NCI-H82 treated with DMSO at 0.1 percent for 48 hours (cell line): ENCODE results near the gene CKAP4.

Experiments
- DNase-seq: peaks from one replicate; lab custom pipeline; 2025; ENCODE audit not compliant: unreplicated experiment; lab: John Stamatoyannopoulos, UW

Gene CKAP4

DNA sequence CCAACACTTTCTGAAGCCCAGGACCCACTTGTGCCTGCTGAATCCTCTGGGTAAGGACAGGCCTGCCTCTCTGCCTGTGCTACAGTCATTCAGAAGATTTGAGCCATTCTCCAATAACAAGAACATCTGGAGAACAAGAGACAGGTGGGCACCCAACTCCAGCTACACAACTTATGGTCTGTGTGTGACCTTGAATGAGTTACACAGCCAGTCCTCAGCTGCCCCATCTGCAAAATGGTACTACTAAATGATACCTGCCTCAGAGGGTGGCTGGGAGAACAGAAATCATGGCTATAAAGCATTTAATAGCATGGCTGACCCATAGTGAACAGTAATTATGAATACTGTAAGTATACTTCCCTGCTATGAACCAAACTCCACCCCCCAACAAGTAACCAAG, 4.2 kb downstream of the CKAP4 start:
- DNase-seq = no peak

- DNase-seq = no peak
These were observed 7.0 kb downstream of the CKAP4 start for GRCh38 chr12:106240821-106241220.

- DNase-seq = no peak
These were observed 7.9 kb downstream of the CKAP4 start for GRCh38 chr12:106239951-106240335.

DNA sequence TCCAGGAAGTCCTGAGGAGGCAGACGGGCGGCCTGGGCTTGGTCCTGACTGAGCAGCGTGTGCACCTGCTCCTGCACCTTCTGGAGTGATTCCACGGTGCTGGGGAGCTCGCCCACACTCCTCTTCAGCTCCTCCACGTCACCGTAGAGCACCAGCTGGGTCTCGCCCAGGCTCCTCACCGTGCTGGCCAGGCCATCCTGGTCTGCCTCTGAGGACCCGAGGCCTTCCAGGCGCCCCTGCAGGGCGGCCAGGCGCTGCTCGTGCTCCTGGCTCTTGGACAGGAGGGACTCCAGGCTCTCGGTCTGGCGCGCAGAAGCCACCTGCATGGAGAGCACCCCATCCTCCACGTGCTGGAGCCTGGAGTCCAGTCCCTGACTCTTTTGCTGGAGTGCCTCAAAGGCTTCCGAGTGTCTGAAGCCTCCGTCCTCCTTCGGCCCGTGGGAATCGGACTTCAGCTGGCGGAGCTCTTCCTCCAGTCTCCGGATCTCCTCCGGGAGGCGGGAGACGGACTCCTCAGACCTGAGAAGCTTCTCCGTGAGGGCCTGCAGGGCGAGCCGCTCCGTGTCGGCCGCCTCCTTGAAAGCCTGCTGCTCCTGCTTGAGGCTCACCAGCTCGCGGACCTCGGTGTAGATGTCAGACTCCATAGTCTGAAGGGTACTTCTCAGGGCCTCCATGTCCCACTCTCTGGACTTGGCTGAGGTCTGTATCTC, 8.4 kb downstream of the CKAP4 start:
- DNase-seq = no peak

GRCh38 chr12:106238146-106238545, 9.7 kb downstream of the CKAP4 start:
- no peak for DNase-seq

- DNase-seq = no peak
These were observed 12.1 kb downstream of the CKAP4 start for GRCh38 chr12:106235770-106236169.

- DNase-seq = no peak
These were observed 13.4 kb downstream of the CKAP4 start for GRCh38 chr12:106234449-106234848.

GRCh38 chr12:106233011-106233410, 14.8 kb downstream of the CKAP4 start:
- DNase-seq = no peak

DNA sequence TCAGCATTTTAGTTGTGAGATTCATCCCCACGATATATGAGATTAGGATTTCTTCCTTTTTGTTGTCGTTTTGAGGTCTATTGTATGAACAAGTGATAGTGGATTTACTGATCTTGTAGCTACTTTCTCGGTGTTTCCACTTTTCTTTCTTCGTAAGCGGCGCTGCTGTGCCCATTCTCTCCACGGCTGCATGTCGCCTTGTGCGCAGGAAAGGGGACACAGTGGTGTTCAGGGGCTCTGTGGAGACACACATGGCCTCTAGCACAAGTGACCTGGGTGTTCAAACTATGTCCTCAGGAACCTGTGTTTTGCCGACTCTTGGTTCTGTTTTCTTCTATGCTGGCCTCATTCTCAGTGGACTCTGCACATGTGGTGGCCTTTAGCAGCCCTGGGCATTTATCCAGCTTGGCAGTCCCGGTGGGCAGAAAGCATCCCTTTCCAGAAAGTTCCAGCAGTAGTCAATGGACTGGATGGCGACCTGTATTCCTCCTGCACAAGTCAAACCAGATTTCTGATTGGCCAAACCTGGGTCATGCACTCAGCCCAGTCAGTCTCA, 18.7 kb downstream of the CKAP4 start:
- no peak for DNase-seq

DNA sequence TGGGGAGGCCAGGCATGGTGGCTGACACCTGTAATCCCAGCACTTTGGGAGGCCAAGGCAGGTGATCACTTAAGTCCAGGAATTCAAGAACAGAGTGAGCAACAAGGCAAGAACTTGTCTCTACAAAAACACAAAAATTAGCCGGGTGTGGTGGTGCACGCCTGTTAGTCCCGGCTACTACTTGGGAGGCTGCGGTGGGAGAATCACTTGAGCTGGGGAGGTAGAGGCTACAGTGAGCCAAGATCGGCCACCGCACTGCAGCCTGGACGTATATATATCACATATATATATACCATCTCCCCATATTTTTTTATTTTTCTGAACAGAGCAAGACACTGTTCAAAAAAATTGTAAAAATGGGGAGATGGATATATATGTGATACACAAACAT, 19.5 kb downstream of the CKAP4 start:
- DNase-seq = no peak

DNA sequence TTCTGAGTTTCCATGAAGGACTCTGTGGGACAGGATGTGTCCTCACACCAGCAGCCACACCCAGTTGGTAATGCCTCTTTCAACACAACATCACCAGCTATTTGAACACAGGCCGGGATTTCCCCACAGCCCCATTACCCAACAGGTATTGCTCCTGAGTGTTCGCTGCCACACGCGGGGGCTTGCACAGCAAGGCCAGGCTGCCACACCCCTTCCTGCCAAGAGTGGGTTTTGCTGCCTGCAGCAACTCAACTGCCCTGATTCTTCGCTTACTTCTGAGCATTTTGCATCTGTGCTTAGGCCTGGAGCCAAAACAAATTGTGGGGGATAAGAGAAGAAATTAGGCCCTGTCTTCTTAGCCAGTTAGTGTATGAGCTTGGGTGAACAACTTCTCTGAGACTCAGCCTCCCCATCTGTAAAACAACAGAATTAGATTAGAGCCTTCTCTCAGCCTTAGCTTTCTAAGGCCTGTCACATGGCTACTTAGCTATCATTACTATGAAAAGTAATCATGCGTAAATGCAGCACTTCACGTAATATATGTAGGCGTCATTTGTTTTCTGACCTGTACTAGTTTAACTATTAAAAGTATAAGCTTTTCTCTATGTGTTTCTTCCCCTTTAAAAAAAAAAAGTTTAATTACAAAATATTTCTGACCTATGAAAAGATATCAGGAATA, 20.0 kb downstream of the CKAP4 start:
- DNase-seq = no peak

DNA sequence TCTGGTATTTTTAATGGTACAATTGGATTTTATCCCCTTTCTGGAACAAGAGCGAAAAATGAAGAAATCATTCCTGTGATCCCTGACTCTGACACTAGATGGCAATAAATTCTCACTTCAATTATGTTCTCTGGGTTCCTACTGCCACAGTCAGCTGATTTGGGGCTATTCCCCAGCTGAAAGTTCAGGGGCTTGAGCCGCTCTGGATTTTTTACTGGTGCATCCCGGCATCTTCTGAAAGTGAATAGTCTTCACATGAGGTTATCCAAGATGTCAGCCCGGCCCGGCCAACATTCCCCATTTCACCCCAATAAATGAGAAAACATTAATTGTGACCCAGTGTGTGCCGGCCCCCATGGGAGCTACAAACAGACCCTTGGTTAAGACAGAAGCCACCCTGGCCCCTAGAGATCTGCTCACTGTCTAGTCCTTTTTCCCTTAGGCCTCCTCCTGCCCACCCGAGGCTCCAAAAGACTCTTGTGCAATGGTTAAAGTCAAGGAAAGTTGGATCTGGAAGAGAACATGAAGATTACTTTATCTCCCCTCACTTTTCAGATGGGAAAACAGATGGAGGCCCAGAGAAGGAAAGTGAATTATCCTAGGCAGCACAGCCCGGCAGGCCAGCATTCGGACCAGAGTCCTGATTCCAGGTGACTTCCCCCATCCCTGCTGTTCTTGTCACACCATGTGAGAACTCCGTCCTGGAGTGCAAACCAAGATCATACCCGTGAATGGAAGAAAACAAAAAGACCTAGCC, 20.8 kb downstream of the CKAP4 start:
- peak; percentile 72 for DNase-seq

DNA sequence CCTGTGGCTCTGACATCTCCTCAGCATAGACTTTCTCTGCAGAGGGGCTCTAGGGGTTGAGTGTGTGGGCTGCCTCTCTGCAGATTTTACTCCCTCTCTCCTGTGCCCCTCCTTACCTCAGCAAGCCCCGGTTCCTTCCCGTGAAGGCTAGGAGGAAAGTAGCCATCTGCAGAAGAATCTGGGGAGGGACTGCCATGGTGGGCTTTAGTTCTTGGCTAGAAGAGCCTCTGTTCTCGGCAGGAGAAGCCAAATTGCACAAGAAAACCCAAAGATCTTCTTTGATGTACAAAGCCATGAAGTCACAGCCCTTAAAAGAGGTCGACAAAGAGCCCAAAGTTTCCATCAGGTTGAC, 23.5 kb downstream of the CKAP4 start:
- DNase-seq = no peak

GRCh38 chr12:106223485-106224354, 24.1 kb downstream of the CKAP4 start:
- peak; percentile 15 for DNase-seq

DNA sequence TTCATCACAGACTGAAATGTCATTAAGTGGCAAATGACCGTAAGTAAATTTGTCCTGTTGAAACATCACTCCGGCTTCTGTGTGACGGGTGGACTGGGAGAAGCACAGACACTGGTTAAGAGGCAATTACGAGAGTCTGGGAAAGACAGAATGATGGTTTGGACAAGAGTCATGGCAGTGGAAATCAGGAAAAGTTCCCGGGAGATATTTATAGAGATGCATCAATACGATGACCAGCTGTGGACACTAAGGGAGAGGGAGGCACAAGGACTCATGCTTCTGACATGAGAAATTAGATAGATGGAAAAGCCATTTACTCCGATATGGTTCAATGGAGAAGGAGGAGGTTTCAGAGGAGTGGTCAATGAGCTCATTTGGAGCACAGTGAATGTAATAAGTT, 27.3 kb downstream of the CKAP4 start:
- no peak for DNase-seq

DNA sequence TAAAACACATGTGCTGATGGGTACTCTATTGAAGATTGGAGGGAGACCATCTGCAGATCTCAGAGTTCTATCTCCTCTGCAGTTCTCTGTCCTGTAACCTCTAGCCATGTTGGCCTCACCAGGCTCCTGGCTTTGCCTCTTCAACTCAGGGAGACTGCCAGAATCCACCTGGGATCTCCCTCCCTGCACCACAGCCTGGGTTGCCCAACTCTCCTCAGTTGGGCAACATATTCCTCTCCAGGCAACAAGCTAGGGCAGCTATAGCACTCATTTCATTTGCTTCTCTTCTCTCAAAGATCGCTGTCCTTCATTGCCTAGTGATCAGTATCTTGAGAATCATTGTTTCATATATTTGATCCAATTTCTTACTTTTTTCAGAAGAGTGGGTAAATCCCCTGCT, 28.8 kb downstream of the CKAP4 start:
- no peak for DNase-seq

- no peak for DNase-seq
These were observed 30.1 kb downstream of the CKAP4 start for GRCh38 chr12:106217706-106218105.

DNA sequence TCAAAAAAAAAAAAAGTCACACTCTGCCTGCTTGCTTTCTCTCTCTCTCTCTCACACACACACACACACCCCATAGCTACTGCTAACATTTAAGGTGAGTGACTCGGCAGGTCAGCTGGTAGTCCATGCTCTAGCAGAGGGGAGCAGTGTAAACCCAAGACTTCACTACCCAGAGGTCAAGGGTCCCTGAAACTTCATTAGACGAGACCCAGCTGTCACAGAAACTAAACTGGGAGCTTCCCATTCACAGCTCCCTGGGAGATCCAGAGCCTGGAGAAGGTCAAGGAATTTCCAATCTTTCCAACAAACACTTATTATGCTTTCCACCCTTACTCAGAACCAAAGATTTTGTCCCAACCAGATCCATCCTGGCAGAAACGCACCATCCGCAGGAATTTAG, 33.2 kb downstream of the CKAP4 start:
- no peak for DNase-seq

DNA sequence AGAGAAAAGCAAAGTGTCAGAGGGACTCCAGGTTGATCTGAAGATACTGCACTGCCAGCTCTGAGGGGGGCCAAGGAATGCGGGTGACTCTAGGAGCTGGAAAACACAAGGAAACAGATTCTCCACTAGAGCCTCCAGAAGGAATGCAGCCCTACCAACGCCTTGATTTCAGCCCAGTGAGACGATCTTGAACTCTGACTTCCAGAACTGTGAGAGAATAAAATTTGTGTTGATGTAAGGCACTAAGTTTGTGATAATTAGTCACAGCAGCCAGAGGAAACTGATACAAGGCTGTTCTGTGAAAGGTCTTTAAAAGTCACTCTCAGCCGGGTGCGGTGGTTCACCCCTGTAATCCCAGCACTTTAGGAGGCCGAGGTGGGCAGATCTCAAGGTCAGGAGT, 34.2 kb downstream of the CKAP4 start:
- DNase-seq = no peak

DNA sequence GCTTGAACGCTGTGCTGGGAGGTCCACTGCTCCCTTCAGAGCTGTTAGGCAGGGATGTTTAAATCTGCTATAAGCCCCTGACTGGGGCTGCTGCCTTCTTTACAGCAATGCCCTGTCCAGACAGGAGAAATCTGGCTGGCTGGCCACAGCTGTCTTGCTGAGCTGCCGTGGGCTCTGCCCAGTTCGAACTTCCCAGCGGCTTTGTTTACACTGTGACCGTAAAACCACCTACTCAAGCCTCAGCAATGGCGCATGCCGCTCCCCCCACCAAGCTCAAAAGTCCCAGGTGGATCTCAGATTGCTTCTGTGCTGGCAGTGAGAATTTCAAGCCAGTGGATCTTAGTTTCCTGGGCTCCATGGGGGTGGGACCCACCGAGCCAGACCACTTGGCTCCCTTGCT, 35.8 kb downstream of the CKAP4 start:
- DNase-seq = no peak
